Calu3 (cell line): ENCODE data around the gene CCSER1. TPM values are rescaled to one million over a fixed set of nuclear protein-coding genes. Genes with fewer than 3 reads are reported as not detected.

Experiments
- BruUV-seq: library from RNA; stranded (reverse); fragments of 400-500 nt; replicated peaks from 2 replicates; lab custom pipeline; 2021; lab: Mats Ljungman, UMichigan
- CTCF ChIA-PET: fragments of 300-600 bp; sonication (Branson Sonifier 250); formaldehyde crosslinking; loops from one replicate; lab custom pipeline; 2022; ENCODE audit warnings: antibody characterized with exemption; lab: Charles Lee
- DNase-seq: peaks from one replicate; pipeline ENCODE4 v3.0.0; 2022
- H3K27ac Mint-ChIP-seq: one replicate; pipeline ENCODE4 v1.8.0; 2022; ENCODE audit warnings: mixed read lengths; ENCODE audit not compliant: unreplicated experiment
- H3K27me3 Mint-ChIP-seq: one replicate; pipeline ENCODE4 v1.8.0; 2022; ENCODE audit warnings: mixed read lengths; ENCODE audit not compliant: unreplicated experiment
- H3K36me3 Mint-ChIP-seq: one replicate; pipeline ENCODE4 v1.8.0; 2022; ENCODE audit warnings: mild to moderate bottlenecking, moderate library complexity, mixed read lengths; ENCODE audit not compliant: insufficient read depth, unreplicated experiment
- H3K4me1 Mint-ChIP-seq: one replicate; pipeline ENCODE4 v1.8.0; 2022; ENCODE audit warnings: mild to moderate bottlenecking, low read depth, mixed read lengths; ENCODE audit not compliant: unreplicated experiment
- H3K4me3 Mint-ChIP-seq: one replicate; pipeline ENCODE4 v1.8.0; 2022; ENCODE audit warnings: mild to moderate bottlenecking, low read depth, moderate library complexity, mixed read lengths; ENCODE audit not compliant: unreplicated experiment
- H3K9me3 Mint-ChIP-seq: one replicate; pipeline ENCODE4 v1.8.0; 2022; ENCODE audit warnings: low read depth, mixed read lengths; ENCODE audit not compliant: unreplicated experiment
- CTCF ChIP-seq: fragments of 200-600 bp; IDR thresholded peaks from one replicate; pipeline ENCODE4 v1.8.0; 2022; ENCODE audit warnings: antibody characterized with exemption; ENCODE audit not compliant: unreplicated experiment
- intact Hi-C: fragments of 100-400 bp; cut with micrococcal nuclease; formaldehyde crosslinking; loops from one replicate; pipeline ENCODE4 v1.10.0; 2022; ENCODE audit not compliant: unreplicated experiment
- total RNA-seq: library from RNA; stranded (reverse); gene quantifications from 2 replicates; pipeline ENCODE4 v1.2.3, GENCODE V29; 2022

The CCSER1 gene
- total RNA-seq, 1 experiment from 2014 or later: 6.2 TPM

GRCh38 chr4:90126805-90127204 lies 389 bp upstream of the CCSER1 start:
- CTCF ChIA-PET: no interaction called here
- TF ChIP-seq CTCF: no peak
- intact Hi-C loops: loop anchor here (5.0 to 10.0 kb wide), 2 partner anchors 100 to 182 kb away; no protein-coding TSS in a partner anchor
- no peak for DNase-seq
- no peaks in the 10 kb centered on the region for H3K9me3 Mint-ChIP-seq
- BruUV-seq: no TSS peak
- H3K27ac Mint-ChIP-seq: peak overlapping the region; percentile 85
- H3K4me3 Mint-ChIP-seq: peak overlapping the region; percentile 91
- peaks cover 14% of the 10 kb centered on the region for H3K4me1 Mint-ChIP-seq
- H3K36me3 Mint-ChIP-seq: peaks cover 32% of the 10 kb centered on the region
- no peaks in the 10 kb centered on the region for H3K27me3 Mint-ChIP-seq

GRCh38 chr4:90127706-90128345 lies 632 bp downstream of the CCSER1 start:
- H3K27ac Mint-ChIP-seq: peak overlapping the region; percentile 85
- peak overlapping the region; percentile 91 for H3K4me3 Mint-ChIP-seq
- H3K9me3 Mint-ChIP-seq: no peaks in the 10 kb centered on the region
- intact Hi-C loops: loop anchor here (2.0 to 10.0 kb wide), 3 partner anchors 47 to 183 kb away; no protein-coding TSS in a partner anchor
- CTCF ChIA-PET: no interaction called here
- no TSS peak for BruUV-seq
- H3K4me1 Mint-ChIP-seq: peaks cover 14% of the 10 kb centered on the region
- no peaks in the 10 kb centered on the region for H3K27me3 Mint-ChIP-seq
- peaks cover 32% of the 10 kb centered on the region for H3K36me3 Mint-ChIP-seq
- peak; percentile 18 for DNase-seq
- TF ChIP-seq CTCF: no peak

- TF ChIP-seq CTCF: no peak
- no peaks in the 10 kb centered on the region for H3K27me3 Mint-ChIP-seq
- no peak for DNase-seq
- CTCF ChIA-PET: no interaction called here
- intact Hi-C loops: loop anchor here (2.0 to 10.0 kb wide), 3 partner anchors 46 to 184 kb away; no protein-coding TSS in a partner anchor
- H3K9me3 Mint-ChIP-seq: no peaks in the 10 kb centered on the region
- peaks cover 14% of the 10 kb centered on the region for H3K4me1 Mint-ChIP-seq
- peak overlapping the region; percentile 91 for H3K4me3 Mint-ChIP-seq
- H3K36me3 Mint-ChIP-seq: peaks cover 32% of the 10 kb centered on the region
- peak overlapping the region; percentile 79 for H3K27ac Mint-ChIP-seq
- BruUV-seq: TSS peak; percentile 78
These were observed 1.8 kb downstream of the CCSER1 start for GRCh38 chr4:90128961-90129495.

- peak overlapping the region; percentile 40 for H3K4me3 Mint-ChIP-seq
- DNase-seq: no peak
- no TSS peak for BruUV-seq
- no peak for TF ChIP-seq CTCF
- CTCF ChIA-PET: no interaction called here
- peaks cover 14% of the 10 kb centered on the region for H3K4me1 Mint-ChIP-seq
- H3K9me3 Mint-ChIP-seq: no peaks in the 10 kb centered on the region
- H3K36me3 Mint-ChIP-seq: peaks cover 32% of the 10 kb centered on the region
- H3K27me3 Mint-ChIP-seq: no peaks in the 10 kb centered on the region
- intact Hi-C loops: no loop called here
- peak overlapping the region; percentile 77 for H3K27ac Mint-ChIP-seq
These were observed 2.9 kb downstream of the CCSER1 start for GRCh38 chr4:90130076-90130475.
